HCT116 (cell line): ENCODE data around the gene ARFGEF3. TPM values are rescaled to one million over a fixed set of nuclear protein-coding genes. Genes with fewer than 3 reads are reported as not detected.

Experiments
- ATAC-seq: fragments of 200-7000 bp; cut with Tn5 transposase; 2 replicates; pipeline ENCODE4 v1.9.1; 2020; ENCODE audit warnings: mild to moderate bottlenecking, moderate library complexity
- BruUV-seq: library from RNA; stranded (reverse); fragments of 400-500 nt; replicated peaks from 2 replicates; lab custom pipeline; 2021; lab: Mats Ljungman, UMichigan
- CTCF ChIA-PET: fragments of 300-600 bp; sonication (Branson Sonifier 250); formaldehyde crosslinking; loops from one replicate; lab custom pipeline; 2021; ENCODE audit warnings: antibody characterized with exemption; lab: Charles Lee
- POLR2A ChIA-PET: fragments of 300-600, 350-600 bp; sonication (Branson Sonifier 250); formaldehyde crosslinking; loops from one replicate; lab custom pipeline; 2021; ENCODE audit warnings: antibody characterized with exemption; lab: Charles Lee
- RAD21 ChIA-PET, 2 experiments: fragments of 300-600 bp; sonication (Branson Sonifier 250); formaldehyde crosslinking; loops; one replicate each; lab custom pipeline; 2023; ENCODE audit warnings: low total read pairs in 2 of 2; ENCODE audit not compliant: uncharacterized antibody in 2 of 2, unreplicated experiment in 2 of 2, low non-redundant PET in 1 of 2; lab: Charles Lee
- DNase-seq: peaks from one replicate; pipeline ENCODE4 v3.0.0-alpha.2; 2010; ENCODE audit warnings: low read depth, low spot score
- H2AFZ ChIP-seq: fragments of 200-600 bp; shearing (Covaris generic), sonication (generic); 2 replicates; pipeline ENCODE4 v1.6.1; 2017; ENCODE audit warnings: low read depth, mixed run types, mixed read lengths, antibody characterized with exemption, low read length; ENCODE audit not compliant: poor library complexity, severe bottlenecking
- H3K27ac ChIP-seq: 2 replicates; pipeline ENCODE4 v1.5.1; 2012; ENCODE audit warnings: low read depth, low read length
- H3K27me3 ChIP-seq: fragments of 200-600 bp; sonication (generic); 2 replicates; pipeline ENCODE4 v1.6.1; 2016; ENCODE audit warnings: mixed run types, low read length, mixed read lengths; ENCODE audit not compliant: insufficient read depth
- H3K36me3 ChIP-seq, 2 experiments: fragments of 200-500 bp in 1 of 2; fragments of 200-600 bp in 1 of 2; sonication (Bioruptor generic) in 1 of 2; sonication (generic) in 1 of 2; 2 replicates each; pipeline versions ENCODE4 v1.5.1 to v1.6.1; 2014 to 2016; ENCODE audit warnings: low read length in 2 of 2, inconsistent platforms in 1 of 2, mixed read lengths in 1 of 2, mixed run types in 1 of 2; ENCODE audit not compliant: insufficient read depth in 2 of 2, control insufficient read depth in 1 of 2
- H3K4me1 ChIP-seq, 2 experiments: fragments of 200-600 bp in 1 of 2; sonication (generic) in 1 of 2; 2 replicates each; pipeline versions ENCODE4 v1.5.1 to v1.6.1; 2012 to 2017; ENCODE audit warnings: low read length in 2 of 2, inconsistent platforms in 1 of 2, mild to moderate bottlenecking in 1 of 2, mixed read lengths in 1 of 2, mixed run types in 1 of 2, moderate library complexity in 1 of 2; ENCODE audit not compliant: insufficient read depth in 2 of 2, control insufficient read depth in 1 of 2
- H3K4me2 ChIP-seq: fragments of 200-600 bp; sonication (generic); 2 replicates; pipeline ENCODE4 v1.6.1; 2017; ENCODE audit warnings: mixed run types, low read length, mixed read lengths
- H3K4me3 ChIP-seq, 2 experiments: fragments of 200-600 bp in 1 of 2; sonication (generic) in 1 of 2; replicated peaks in 1 of 2; 2 replicates each; pipeline ENCODE4 v1.5.1; 2011 to 2016; ENCODE audit warnings: low read length in 2 of 2, control low read depth in 1 of 2, low read depth in 1 of 2, mild to moderate bottlenecking in 1 of 2, mixed read lengths in 1 of 2, mixed run types in 1 of 2
- H3K79me2 ChIP-seq: fragments of 200-600 bp; sonication (generic); 2 replicates; pipeline ENCODE4 v1.6.1; 2017; ENCODE audit warnings: mild to moderate bottlenecking, mixed run types, low read length, moderate library complexity, mixed read lengths; ENCODE audit not compliant: insufficient read depth
- H3K9ac ChIP-seq: fragments of 200-600 bp; sonication (generic); 2 replicates; pipeline ENCODE4 v1.6.1; 2016; ENCODE audit warnings: low read length, mixed read lengths
- H3K9me2 ChIP-seq: fragments of 200-600 bp; sonication (generic), shearing (Covaris generic); 2 replicates; pipeline ENCODE4 v1.6.1; 2017; ENCODE audit warnings: mixed run types, mild to moderate bottlenecking, moderate library complexity; ENCODE audit not compliant: insufficient read depth
- H3K9me3 ChIP-seq, 2 experiments: fragments of 200-500 bp in 1 of 2; fragments of 200-600 bp in 1 of 2; sonication (Bioruptor generic) in 1 of 2; sonication (generic) in 1 of 2; 2 replicates each; pipeline ENCODE4 v1.6.1; 2014 to 2017; ENCODE audit warnings: low read length in 2 of 2, mixed read lengths in 2 of 2, inconsistent platforms in 1 of 2, low read depth in 1 of 2, mild to moderate bottlenecking in 1 of 2, mixed run types in 1 of 2, moderate library complexity in 1 of 2; ENCODE audit not compliant: control insufficient read depth in 1 of 2, insufficient read depth in 1 of 2
- H4K20me1 ChIP-seq: fragments of 200-600 bp; sonication (generic), shearing (Covaris generic); 2 replicates; pipeline ENCODE4 v1.6.1; 2017; ENCODE audit warnings: mixed run types, mild to moderate bottlenecking, moderate library complexity; ENCODE audit not compliant: insufficient read depth
- ATF3 ChIP-seq: IDR thresholded peaks from 2 replicates; pipeline ENCODE4 v1.6.1; 2012
- CBX3 ChIP-seq: IDR thresholded peaks from 2 replicates; pipeline ENCODE4 v1.6.1; 2012; ENCODE audit warnings: low read depth
- EGR1 ChIP-seq: IDR thresholded peaks from 2 replicates; pipeline ENCODE4 v1.6.1; 2012; ENCODE audit warnings: low read depth
- ELF1 ChIP-seq: IDR thresholded peaks from 2 replicates; pipeline ENCODE4 v1.6.1; 2012; ENCODE audit warnings: low read depth, borderline replicate concordance
- EZH2 ChIP-seq: fragments of 200-600 bp; sonication (generic); IDR thresholded peaks from 2 replicates; pipeline ENCODE4 v1.6.1; 2017; ENCODE audit warnings: antibody characterized with exemption, mixed run types
- FOSL1 ChIP-seq: IDR thresholded peaks from 2 replicates; pipeline ENCODE4 v1.6.1; 2012; ENCODE audit warnings: low read depth
- JUND ChIP-seq: IDR thresholded peaks from 2 replicates; pipeline ENCODE4 v1.6.1; 2012
- MAX ChIP-seq: IDR thresholded peaks from 2 replicates; pipeline ENCODE4 v1.6.1; 2012
- POLR2A ChIP-seq: IDR thresholded peaks from 2 replicates; pipeline ENCODE4 v1.7.0; 2011; ENCODE audit warnings: borderline replicate concordance; ENCODE audit not compliant: insufficient read depth, insufficient read length; ENCODE audit errors: extremely low read depth
- POLR2AphosphoS5 ChIP-seq: IDR thresholded peaks from 2 replicates; pipeline ENCODE4 v1.6.1; 2011; ENCODE audit warnings: mild to moderate bottlenecking, low read depth, low read length, moderate library complexity
- RAD21 ChIP-seq: IDR thresholded peaks from 2 replicates; pipeline ENCODE4 v1.6.1; 2012; ENCODE audit warnings: low read depth, mild to moderate bottlenecking
- REST ChIP-seq: IDR thresholded peaks from 2 replicates; pipeline ENCODE4 v1.6.1; 2012; ENCODE audit warnings: low read depth
- SIN3A ChIP-seq: IDR thresholded peaks from 2 replicates; pipeline ENCODE4 v1.6.1; 2012; ENCODE audit warnings: low read depth
- TCF7L2 ChIP-seq: IDR thresholded peaks from 2 replicates; pipeline ENCODE4 v1.7.0; 2011; ENCODE audit warnings: borderline replicate concordance, inconsistent platforms; ENCODE audit not compliant: insufficient read depth, insufficient read length; ENCODE audit errors: extremely low read depth
- YY1 ChIP-seq: IDR thresholded peaks from 2 replicates; pipeline ENCODE4 v1.6.1; 2011; ENCODE audit warnings: low read length, low read depth, moderate library complexity, mild to moderate bottlenecking; ENCODE audit not compliant: insufficient replicate concordance; ENCODE audit errors: extremely low read depth
- ZBTB33 ChIP-seq: IDR thresholded peaks from 2 replicates; pipeline ENCODE4 v1.6.1; 2011; ENCODE audit warnings: mild to moderate bottlenecking, low read length, moderate library complexity; ENCODE audit not compliant: insufficient replicate concordance; ENCODE audit errors: extremely low read depth
- ZNF274 ChIP-seq: fragments of 200-500 bp; sonication (Bioruptor generic); IDR thresholded peaks from 2 replicates; pipeline ENCODE4 v1.6.1; 2014; ENCODE audit warnings: mild to moderate bottlenecking, low read depth, low read length, inconsistent platforms
- intact Hi-C: fragments of 100-400 bp; cut with micrococcal nuclease; formaldehyde crosslinking; loops from 2 replicates; pipeline ENCODE4 v1.10.0; 2022
- total RNA-seq: library from RNA; stranded (reverse); gene quantifications from one replicate; pipeline ENCODE4 v1.2.1, GENCODE V29; 2021; ENCODE audit not compliant: unreplicated experiment

ARFGEF3 gene
- total RNA-seq, 1 experiment from 2014 or later, result 3.8 TPM

- Histone ChIP-seq H3K9me3 (no peaks in the 10 kb centered on the region), H3K4me2 (no peak overlapping the region), H3K9me2 (no peaks in the 10 kb centered on the region), H3K36me3 (no peaks in the 10 kb centered on the region), H2AFZ (no peak overlapping the region), H3K9ac (no peak overlapping the region), H4K20me1 (no peaks in the 10 kb centered on the region), H3K27me3 (no peaks in the 10 kb centered on the region), H3K79me2 (no peaks in the 10 kb centered on the region), H3K4me3 (no peak overlapping the region), H3K4me1 (no peaks in the 10 kb centered on the region), H3K27ac (no peak overlapping the region)
- intact Hi-C loops, result no loop called here
- DNase-seq, result no peak
- RAD21 ChIA-PET, result no interaction called here
- POLR2A ChIA-PET, result no interaction called here
- BruUV-seq, result no TSS peak
- ATAC-seq, result no peak
- CTCF ChIA-PET, result no interaction called here
- TF ChIP-seq RAD21 (no peak), MAX (no peak), TCF7L2 (no peak), JUND (no peak), POLR2A (no peak), ZNF274 (no peak), ATF3 (no peak), CBX3 (no peak), EZH2 (no peak), REST (no peak), ZBTB33 (no peak), POLR2AphosphoS5 (no peak), FOSL1 (no peak), EGR1 (no peak), YY1 (no peak), ELF1 (no peak), SIN3A (no peak)
These were observed 21.4 kb downstream of the ARFGEF3 start for GRCh38 chr6:138182939-138183789.
